ENCODE measurements around the gene PAX2.

- TF ChIP-seq CTCF (conservative IDR thresholded peaks at IDR 0.05): no peak
- TF ChIP-seq EZH2 (IDR thresholded peaks at IDR 0.05; ENCODE audit: low read depth): no peak
These were observed 6.0 kb downstream of the PAX2 start for GRCh38 chr10:100751211-100751933.

Data from PC-9 (cell line).